Activated naive CD8-positive, alpha-beta T cell treated with anti-CD3 and anti-CD28 coated beads, Interleukin-2, amount 50 U/mL, for 16 hours (primary cell): ENCODE measurements around the gene SLC5A11.
"Not testable (repeated sequence)": the region's sequence is repeated elsewhere in the genome, so short reads cannot be mapped to it uniquely, and the experiment has no call there.

Experiments
- DNase-seq: peaks from one replicate; pipeline ENCODE4 v3.0.0-alpha.2; 2020; ENCODE audit warnings: low read depth, low spot score

Gene SLC5A11

DNA sequence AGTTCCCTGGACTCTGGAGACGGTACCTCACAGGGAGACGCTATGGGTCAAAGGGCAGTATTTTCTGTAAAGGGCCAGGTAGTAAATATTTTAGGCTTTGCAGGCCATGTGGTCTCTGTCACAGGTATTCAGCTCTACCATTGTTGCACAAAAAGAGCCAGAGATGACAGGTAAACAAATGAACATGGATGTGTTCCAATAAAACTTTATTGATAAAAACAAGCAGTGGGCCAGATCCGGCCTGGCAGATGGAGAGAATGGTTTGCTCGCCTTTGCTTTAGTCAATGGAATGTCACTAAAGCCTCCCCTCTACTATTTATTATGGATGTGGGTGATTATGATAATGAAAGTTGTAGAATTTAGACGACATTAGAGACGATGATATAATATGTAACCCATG, 8.9 kb upstream of the SLC5A11 start:
- no peak for DNase-seq

DNA sequence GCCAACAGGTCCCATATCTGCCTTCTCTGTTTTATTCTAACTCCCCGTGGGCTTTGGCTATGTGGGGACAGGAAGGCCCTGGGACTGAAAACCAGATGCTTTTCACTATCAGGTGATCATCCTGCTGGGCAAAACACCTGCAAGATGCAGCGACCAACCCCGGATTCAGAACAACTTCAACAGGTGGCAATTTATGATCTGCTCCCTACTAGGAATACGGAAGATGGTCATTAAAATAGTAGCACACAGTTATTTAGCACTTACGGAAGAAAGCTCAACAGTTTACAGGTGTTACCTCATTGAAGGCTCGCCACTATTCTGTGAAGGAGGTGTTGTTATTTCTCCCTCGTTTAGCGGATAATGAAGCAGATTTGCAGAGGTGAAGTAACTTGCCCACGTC, 7.8 kb upstream of the SLC5A11 start:
- no peak for DNase-seq

DNA sequence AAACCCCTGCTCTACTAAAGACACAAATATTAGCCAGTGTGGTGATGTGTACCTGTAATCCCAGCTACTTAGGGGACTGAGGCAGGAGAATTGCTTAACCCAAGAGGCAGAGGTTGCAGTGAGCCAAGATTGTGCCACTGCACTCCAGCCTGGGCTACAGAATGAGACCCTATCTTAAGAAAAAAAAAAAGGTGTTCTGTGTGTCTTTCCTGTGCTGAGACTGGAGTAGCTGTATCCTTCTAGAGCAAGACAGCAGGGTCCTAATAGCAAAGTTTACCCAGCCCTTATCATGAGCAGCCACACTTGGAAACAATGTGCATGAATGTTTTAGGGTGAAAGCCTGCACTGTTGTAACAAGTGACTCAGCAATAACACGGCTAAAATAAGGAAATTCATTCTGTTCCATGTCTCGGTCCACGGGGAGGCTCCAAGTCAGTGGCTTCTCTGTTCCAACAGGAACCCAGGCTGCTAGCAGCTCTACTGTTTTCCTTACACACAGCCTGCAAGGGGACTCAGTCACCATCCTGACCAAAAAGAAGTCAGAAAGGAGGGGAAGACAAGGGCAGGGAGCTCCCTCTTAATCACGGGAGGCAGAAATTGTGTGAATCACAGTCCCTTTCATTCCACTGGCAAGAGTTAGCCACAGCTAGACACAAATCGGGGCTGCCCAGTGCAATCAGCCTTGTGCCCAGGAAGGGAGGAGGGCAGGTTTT, 7.1 kb upstream of the SLC5A11 start:
- no peak for DNase-seq

DNA sequence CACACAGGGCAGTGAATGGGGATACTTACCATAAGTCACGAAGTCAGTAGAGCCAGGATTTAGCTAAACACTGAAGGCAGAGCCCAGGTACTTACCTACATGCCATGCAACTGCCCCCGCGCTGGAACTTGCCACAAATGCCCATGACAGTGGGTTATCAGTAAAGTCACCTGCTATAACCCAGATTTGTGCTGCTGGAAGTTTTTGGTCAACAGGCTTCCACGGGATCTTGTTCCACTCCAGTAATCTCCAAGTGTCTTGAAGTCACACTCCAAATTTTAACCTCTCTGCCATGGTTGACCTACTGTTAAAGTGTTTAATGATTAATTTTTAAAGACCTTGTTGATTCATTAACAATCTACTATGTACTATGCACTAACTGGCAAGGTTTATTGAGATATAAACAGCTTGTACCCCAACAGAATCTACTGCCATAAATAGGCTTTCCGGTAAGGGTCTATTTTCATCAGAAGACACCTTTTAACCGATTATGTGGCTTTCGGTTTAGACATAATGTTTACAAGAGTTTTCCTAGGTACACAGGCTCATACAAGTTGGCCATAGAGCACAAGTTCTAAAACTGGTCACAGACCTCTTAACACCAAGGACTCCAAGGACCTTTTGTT, 6.3 kb upstream of the SLC5A11 start:
- DNase-seq, result no peak

DNA sequence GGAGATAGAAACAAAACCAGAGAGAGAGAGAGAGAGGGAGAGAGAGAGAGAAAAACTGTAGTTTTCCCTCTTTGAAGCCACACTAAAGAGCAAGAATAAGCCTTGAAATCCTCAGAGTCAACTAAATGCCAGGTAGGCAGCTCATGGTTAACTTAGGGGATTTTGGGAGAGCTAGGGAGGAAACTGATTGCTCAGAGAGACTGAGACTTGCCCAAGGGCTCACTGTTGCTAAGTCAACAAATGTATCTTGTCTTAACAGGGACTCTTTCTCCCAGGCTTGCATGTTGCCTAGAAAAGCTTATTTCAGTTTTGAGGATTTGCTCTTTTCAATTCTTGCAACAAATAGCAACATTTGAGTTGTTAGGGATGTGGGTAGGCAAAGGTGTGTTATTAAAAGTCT, 4.5 kb upstream of the SLC5A11 start:
- DNase-seq, result no peak

DNA sequence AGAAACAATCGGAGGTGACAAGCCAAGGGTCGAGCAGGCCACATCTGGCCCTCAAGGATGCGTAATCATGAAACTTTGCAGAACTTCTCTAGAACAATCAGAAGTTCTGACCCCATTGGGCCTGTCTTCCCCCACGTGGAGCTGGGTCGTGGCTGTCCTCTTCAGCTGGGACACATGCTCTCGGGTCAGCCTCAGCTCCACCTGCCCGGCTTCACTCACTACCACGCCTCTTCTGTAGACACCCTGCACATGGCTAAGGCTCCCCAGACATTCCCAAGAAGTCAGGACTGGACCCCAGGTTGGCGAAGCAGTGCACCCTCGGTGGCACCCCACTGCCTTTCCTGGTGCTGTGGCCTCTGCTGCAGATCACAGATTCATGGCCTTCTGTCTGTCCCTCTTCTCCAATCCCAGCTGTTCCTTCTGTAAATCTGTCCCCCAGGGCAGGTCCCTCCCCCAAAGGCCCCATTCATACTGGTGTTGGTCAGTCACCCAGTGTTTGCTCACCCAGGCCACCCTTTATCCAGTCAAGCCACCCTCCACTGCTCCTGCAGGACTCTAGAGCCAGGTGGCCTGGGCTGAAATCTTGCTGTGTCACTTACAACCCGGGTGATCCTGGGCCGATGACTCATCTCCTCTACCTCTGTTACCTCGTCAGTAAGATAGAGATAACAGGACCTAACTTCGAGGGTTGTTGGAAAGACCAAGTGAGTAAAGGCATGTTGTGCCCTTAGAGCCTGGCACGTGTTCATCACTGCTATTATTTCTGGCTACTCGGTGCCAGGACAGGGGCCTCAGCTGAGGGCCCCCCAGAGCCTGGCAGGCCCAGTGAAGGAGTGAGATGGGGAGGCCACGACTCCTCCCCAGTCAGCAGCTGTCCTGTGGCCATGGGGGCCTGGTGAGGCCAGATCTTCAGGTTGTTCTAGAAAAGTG, 1.4 kb upstream of the SLC5A11 start:
- no peak for DNase-seq

DNA sequence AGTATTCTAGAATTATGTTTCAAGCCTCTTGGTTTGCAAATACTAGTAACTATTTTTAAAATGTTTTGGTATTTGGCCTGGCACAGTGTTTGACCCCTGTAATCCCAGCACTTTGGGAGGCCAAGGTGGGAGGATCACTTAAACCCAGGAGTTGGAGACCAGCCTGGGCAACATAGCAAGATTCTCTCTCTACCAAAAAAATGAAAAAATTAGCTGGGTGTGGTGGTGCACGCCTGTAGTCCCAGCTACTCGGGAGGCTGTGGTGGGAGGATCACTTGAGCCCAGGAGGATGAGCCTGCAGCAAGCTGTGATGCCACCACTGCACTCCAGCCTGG, 765 bp upstream of the SLC5A11 start:
- DNase-seq, result not testable (repeated sequence)

DNA sequence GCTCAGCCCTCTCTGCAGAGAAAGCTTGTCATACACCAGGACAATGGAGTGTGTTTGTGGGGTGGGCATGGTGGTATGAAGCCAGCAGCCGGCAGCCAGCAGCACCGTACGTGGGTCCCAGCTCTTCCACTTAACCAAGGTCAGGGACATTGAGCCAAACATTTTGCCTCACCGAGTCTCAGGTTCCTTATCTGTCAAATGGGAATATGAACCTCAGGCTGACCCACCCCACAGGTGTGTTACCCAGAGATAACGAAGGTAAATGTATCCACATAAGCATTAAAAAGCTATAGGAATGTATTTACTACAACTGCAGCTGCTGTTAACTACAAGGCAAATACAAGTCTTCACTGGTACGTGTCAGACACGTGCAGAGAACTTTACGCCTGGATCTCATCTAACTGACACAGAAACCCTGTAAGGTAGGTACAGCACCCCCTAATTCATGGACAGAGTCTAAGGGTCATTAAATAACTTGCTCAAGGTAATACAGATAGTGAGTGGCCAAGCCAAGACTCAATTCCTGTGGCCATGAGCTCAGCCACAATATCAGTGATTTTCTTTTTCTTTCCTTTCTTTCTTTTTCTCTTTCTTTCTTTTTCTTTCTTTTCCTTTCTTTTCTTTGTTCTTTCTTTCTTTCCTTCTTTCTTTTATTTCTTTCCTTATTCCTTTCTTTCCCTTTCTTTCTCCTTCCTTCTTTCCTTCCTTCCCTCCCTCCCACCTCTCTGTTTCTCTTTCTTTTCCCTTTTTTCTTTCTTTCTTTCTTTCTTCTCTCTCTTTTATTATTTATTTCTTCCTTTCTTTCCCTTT, 990 bp downstream of the SLC5A11 start:
- DNase-seq, result no peak

DNA sequence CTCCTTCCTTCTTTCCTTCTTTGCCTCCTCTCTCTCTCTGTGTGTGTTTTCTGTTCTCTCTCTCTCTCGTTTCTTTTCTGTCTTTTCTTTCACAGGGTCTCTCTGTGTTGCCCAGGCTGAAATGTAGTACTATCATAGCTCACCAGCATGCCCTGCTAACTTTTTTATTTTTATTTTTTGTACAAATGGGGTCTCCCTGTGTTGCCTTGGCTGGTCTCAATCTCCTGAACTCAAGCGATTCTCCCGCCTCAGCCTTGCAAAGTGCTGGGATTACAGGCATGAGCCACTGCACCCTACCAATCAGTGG, 1.5 kb downstream of the SLC5A11 start:
- no peak for DNase-seq

DNA sequence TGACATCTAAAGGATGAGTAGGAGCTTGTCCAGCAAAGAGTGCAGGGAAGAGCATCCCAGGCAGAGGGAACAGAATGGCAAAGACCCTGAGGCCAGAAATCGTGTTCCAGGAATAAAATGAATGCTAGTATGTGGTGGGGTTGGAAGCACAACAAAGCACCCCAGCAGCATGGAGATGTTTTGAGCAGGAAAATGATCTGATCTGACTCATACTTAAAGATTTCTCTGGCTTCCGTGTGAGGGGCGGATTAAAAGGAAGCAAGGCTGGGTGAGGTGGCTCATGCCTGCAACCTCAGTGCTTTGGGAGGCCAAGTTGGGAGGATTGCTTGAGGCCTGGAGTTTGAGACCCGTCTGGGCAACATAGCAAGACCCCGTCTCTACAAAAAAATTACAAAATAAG, 2.3 kb downstream of the SLC5A11 start:
- DNase-seq, result no peak

DNA sequence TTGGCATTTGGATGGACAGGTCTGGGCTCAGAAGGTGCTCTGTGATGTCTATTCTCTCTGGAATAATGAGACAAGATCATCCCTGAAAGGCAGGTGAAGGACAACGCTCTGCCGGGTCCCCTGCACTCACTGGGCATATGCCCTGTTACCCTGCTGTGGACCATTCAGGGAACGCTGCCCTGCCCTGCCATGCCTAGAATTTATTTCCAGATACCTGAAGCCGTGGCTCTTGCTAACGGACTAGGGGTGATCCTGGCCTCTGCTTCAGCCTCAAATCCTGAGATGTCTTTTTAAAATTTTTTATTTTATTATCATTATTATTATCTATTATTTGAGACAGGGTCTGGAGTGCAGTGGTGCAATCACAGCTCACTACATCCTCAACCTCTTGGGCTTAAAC, 3.9 kb downstream of the SLC5A11 start:
- DNase-seq, result no peak

DNA sequence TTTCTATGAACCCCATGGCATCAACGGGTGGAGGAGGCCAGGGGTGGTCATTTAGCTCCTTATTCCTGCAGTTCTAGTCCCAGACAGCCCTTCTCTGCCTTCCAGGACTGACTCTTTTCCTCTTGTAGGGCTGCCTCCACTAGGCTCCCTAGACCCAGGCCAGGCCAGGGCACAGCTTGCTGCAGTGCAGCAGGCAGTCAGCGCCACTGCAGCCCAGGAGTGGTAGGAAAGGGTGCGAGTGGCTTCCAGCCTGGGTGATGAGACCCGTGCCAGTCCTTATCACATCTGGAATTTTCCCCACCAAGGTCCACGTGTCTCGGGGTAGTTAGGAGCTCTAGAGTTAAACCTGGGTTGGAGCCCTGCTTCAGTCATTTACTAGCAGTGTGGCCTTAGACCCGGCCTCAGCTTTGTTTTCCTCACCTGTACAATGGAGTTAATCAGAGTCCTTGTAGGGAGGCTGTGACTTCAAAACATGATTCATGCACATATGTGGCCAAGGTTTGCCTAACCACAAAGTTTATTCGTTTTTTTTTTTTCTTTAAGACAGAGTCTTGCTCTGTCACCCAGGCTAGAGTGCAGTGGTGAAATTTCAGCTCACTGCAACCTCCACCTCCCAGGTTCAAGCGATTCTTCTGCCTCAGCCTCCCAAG, 4.7 kb downstream of the SLC5A11 start:
- no peak for DNase-seq

DNA sequence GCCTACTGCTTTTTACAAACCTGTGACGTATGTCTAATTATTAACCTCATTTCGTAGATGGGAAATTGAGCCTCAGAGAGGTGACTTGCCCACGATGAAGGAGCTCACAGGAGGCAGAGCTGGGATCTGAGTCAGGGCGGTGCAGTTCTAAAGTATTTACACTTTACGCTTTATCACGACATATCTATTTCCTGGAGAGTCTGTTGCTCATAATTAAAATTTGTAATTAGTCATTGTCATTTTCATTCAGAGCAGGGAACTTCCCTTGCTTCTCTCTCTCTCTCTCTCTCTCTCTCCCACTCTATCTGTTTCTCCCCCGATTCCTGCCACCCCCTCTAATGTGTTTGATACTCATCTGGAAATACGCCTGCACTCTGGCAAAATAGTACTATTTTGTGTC, 5.9 kb downstream of the SLC5A11 start:
- no peak for DNase-seq

DNA sequence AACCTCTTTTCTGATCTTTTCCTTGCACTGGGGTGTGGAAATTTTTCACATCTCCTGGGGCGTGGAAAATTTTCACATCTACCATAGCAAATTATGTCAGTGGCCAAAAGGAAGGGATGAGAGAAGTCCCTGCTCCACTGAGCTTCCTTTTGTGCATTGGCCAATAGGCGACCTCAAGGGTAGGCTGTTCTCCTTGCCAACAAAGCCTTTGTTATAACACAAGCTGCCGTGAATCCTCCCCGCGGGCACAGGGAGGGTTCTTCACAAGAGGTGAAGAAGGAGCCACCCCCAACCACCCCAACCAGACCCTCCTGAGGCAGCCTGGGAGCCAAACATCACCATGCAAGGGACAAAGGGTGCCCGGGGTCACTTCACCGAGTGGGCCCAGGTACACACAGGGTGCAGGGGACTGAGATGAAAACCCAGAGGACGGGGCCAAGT, 6.5 kb downstream of the SLC5A11 start:
- DNase-seq, result no peak

DNA sequence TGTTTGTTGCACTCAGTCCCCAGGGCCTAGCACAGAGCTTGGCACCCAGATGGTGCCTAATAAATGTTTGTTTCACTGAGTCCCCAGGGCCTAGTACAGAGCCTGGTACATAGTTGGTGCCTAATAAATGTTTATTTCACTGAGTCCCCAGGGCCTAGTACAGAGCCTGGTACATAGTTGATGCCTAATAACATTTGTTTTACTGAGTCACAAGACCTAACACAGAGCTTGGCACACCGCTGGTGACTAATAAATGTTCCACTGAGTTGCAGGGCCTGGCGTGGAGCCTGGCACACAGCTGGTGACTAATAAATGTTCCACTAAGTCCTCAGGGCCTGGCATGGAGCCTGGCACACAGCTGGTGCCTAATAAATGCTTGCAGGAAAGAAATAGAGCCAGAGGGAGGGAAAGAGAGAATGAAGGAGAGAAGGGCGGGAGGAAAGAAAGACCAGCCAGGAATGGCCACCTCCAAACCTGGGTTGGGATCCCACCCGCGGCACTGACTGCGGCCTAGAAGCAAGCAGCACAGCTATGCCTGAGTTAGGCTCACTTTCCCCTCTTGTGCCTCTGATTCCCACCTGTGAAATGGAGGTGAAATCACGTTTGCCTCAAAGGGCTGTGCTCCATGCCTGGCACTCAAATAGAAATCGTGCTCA, 7.5 kb downstream of the SLC5A11 start:
- no peak for DNase-seq

DNA sequence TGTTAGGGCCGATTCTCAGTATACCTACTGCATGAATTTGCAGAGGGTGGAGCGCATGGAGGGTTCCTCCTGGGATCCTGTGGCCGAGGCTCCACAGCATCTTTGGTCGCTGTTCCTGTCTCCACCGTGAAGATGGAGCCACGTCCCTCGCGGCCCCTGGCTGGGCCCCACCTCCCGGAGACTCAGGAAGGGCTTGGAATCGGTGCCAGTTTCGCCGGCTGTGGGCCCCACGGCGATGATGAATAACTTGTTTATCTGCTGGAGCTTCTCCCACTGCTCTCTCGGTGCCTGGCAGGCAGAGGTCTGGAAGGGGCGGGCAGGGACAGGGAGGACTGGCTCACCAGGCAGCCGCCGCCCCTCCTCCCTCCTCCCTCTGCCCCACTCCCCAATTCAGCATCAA, 8.1 kb downstream of the SLC5A11 start:
- no peak for DNase-seq

DNA sequence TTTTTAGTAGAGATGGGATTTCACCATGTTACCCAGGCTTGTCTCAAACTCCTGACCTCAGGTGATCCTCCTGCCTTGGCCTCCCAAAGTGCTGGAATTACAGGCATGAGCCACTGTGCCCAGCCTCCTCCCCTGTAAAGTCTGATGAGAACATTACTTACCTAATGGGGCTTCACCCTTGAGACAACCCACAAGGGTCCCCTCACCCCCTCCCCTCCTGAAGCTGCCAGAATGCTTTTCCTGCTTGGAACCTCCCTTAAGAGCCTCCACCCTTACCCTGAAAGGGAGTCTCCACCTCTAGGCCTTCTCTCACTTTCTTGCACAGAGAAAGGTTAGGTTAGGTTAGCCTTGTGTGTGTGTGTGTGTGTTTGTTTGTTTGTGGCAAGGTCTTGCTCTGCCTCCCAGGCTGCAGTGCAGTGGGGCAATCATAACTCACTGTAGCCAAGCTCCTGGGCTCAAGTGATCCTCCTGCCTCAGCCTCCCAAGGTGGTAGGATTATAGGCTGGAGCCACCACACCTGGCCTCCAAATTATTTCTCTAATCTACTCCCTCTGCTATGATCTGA, 8.9 kb downstream of the SLC5A11 start:
- no peak for DNase-seq

DNA sequence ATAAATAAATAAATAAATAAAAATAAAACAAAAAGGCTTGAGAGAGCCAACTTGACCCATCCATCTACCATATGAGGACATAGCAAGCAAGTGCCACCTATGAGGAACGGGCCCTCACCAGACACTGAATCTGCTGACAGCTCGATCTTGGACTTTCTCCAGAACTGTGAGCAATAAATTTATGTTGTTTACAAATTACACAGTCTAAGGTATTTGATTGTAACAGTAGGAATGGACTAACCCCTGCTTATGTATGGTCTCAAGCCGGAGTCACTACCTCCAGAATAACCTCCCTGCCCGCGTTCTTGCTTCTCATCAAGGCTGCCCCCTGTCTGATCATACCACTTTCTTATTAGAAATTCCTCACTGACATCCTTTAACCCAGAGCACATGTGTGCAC, 9.9 kb downstream of the SLC5A11 start:
- DNase-seq, result no peak

DNA sequence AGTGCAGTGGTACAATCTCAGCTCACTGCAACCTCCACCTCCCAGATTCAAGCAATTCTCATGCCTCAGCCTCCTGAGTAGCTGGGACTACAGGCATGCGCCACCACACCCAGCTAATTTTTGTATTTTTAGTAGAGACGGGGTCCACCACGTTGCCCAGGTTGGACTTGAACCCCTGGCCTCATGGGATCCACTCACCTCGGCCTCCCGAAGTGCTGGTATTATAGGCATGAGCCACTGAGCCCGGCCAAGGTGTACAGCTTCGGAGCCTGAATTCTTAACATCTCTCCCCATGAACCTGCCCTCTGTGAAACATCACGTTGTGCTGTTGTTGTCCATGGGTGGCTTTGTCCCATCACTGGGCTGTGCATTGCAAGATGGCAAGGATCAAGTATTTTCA, 11.1 kb downstream of the SLC5A11 start:
- not testable (repeated sequence) for DNase-seq

DNA sequence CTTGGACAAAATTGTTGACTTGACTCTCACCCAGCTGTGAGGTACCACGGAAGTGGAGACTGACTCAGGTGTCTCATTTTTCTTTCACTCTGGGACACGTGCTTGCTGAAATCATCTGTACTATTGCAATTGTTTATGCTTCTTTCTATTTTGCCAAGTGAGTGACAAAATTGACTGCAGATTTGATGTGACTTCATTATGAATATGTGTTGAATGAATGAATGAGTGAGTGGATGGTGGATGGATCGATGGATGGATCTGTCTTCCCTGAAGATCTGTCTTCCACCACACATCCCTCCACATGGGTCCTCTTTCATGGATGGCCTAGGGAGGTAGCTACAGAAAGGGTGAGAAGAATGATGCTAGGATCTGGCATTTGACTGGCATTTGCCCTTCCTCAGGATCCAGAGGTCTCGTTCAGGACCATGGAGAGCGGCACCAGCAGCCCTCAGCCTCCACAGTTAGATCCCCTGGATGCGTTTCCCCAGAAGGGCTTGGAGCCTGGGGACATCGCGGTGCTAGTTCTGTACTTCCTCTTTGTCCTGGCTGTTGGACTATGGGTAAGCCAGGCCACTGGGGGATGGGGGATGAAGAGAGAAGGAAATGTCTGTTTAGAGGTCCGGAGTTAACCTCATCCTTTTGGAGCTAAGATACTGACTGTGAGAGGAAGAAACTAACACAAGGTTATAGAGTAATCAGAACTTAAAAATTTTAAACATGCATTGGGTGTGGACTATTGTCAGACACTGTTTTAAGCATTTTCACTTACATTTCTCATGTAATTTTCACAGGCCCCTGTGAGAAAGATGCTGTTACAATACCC, 12.7 kb downstream of the SLC5A11 start:
- DNase-seq, result no peak
